Measurements from ENCODE around the gene GABBR2.

Gene GABBR2

DNA sequence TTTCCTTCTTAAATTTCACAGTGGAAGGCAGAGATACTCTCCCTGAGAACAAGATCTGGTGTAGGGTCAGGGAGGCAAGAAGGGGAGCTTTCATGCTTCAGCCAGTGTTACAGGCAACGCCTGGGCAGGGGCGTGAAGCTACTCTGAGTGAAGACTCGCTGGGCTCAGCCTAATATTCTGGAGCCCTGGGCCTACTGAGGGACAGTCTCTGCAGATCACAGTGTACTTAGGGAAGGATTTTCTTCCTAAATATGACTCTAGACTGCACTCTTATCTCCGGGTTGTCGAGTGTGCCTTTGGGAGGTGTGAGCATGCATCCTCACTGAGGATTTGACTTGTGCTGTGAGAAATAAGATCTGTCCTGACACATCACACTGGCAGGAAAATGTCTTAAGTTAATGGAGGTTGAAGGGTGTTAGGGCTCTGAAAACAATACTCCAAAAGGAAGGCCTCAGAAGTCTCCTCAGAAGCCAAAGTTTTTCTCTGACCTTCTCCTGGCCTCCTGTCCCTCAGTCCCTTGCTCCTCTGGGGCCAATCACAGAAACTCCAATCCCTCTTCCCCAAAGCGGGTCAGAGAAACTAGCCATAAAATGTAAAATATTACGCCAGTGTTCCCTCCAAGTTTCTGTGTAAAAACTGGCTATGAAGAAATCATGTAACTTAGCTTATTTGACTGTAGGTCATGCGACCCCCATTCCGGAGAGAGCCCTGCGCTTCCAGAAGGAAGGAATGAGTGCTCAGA is 296.5 kb downstream of the GABBR2 start:
- Histone ChIP-seq H3K27ac (ENCODE audit: low read depth, low read length) (no peak overlapping the region), H3K27me3 (ENCODE audit: insufficient read depth, low read length) (no peaks in the 10 kb centered on the region), H3K4me3 (ENCODE audit: low read length) (no peak overlapping the region), H3K36me3 (ENCODE audit: insufficient read depth, low read length) (no peaks in the 10 kb centered on the region), H3K9ac (ENCODE audit: low read depth, low read length) (no peak overlapping the region), H3K9me3 (ENCODE audit: insufficient read depth, low read depth, low read length) (no peaks in the 10 kb centered on the region), H3K4me1 (ENCODE audit: insufficient read depth, low read length) (peaks cover 26% of the 10 kb centered on the region)
- WGBS, result 93% methylated on average over 10 of the region's 10 CpGs

DNA sequence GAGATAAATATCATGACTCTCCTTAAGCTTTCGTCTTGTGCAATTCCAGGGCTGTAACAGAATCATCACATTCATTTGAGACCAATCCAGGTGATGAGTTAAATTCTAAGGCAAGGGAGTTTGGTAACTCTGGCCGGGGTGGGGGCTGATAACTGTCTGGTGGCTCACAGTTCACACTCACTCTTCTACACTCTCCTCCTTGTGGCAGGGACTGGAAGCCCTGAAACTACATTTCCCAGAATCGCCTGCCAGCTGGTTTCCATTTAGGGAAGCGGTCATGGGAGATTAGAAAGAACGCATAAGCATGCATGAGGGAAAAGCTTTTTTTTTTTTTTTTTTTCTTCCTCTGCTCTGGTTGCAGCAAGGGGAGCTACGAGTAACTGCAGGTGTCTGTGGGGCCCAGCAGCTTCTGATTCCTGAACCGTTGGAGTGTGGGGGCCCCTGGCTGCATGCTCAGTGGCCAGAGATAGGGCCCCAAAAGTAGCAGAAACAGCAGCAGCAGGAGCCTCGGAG is 298.5 kb downstream of the GABBR2 start:
- Histone ChIP-seq H3K4me1 (ENCODE audit: insufficient read depth, low read length) (peaks cover 29% of the 10 kb centered on the region), H3K9ac (ENCODE audit: low read depth, low read length) (no peak overlapping the region), H3K4me3 (ENCODE audit: low read length) (no peak overlapping the region), H3K27ac (ENCODE audit: low read depth, low read length) (no peak overlapping the region), H3K27me3 (ENCODE audit: insufficient read depth, low read length) (no peaks in the 10 kb centered on the region), H3K36me3 (ENCODE audit: insufficient read depth, low read length) (no peaks in the 10 kb centered on the region), H3K9me3 (ENCODE audit: insufficient read depth, low read depth, low read length) (no peaks in the 10 kb centered on the region)
- WGBS, result 49% methylated on average over 8 of the region's 8 CpGs

DNA sequence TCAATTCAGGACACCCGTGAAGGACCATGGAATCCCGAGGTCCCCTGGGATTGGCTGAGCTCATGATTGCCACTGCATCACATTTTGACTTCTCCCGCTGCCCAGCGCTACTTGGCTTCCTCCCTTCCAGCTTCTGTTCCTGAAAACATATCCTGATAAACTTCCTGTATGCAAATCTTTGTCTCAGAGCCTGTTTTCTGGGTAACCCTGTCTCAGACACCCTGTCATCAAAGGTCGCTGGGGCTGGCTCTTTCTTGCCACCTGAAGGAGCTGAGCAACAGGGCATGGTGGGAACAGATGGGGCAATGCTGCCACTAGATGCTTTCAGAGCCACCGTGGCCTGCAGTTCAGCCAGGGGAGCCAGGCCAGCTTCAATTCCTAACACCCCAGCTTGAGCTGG is 299.0 kb downstream of the GABBR2 start:
- Histone ChIP-seq H3K4me3 (ENCODE audit: low read length) (no peak overlapping the region), H3K9ac (ENCODE audit: low read depth, low read length) (no peak overlapping the region), H3K27me3 (ENCODE audit: insufficient read depth, low read length) (no peaks in the 10 kb centered on the region), H3K9me3 (ENCODE audit: insufficient read depth, low read depth, low read length) (no peaks in the 10 kb centered on the region), H3K36me3 (ENCODE audit: insufficient read depth, low read length) (no peaks in the 10 kb centered on the region), H3K4me1 (ENCODE audit: insufficient read depth, low read length) (peaks cover 29% of the 10 kb centered on the region), H3K27ac (ENCODE audit: low read depth, low read length) (no peak overlapping the region)
- WGBS, result 89% methylated on average over 6 of the region's 6 CpGs

DNA sequence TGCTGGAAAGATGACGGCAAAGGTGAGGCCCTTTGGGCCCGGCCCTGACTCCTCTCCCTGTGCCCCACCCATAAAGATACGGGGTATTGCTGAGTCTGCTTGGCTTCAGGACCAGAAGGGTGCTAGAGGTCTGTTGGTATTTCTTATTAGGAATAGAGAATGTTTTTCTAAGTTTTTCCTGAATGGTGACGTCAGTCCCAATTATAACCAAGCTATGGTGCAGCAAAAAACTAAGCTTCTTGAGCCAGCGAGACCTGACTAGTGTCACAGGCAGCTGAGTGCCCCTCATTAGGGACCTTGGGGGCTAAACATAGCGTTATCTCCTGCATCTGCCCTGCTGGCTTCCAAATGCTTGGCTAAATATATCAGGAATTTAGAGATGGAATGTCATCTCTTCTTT is 302.3 kb downstream of the GABBR2 start:
- no peaks in the 10 kb centered on the region for H3K27me3 ChIP-seq (ENCODE audit: insufficient read depth, low read length)
- WGBS, result 91% methylated on average over 6 of the region's 6 CpGs
- no peak overlapping the region for H3K4me3 ChIP-seq (ENCODE audit: low read length)

DNA sequence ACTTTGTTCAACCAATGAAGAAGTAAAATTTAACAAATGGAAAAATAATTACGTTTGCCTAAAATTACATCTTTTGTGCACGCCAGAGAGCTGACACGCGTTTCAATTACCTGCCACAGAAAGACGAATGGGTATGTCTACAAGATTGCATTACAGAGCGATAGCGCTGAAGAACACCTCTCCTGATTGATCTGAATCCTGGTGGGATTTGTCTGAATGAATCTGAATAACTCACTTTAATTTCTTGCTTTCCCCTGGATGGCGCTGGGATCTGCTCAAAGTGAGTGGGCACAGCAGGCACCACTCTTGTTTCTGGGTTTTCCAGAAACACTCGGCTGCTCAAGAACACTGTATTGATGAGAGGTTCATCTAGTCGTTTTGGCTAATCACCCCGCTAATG is 304.5 kb downstream of the GABBR2 start:
- WGBS, result 95% methylated on average over 11 of the region's 11 CpGs
- H3K4me1 ChIP-seq (ENCODE audit: insufficient read depth, low read length), result peaks cover 7% of the 10 kb centered on the region
- no peaks in the 10 kb centered on the region for H3K27me3 ChIP-seq (ENCODE audit: insufficient read depth, low read length)
- H3K9ac ChIP-seq (ENCODE audit: low read depth, low read length), result no peak overlapping the region
- no peaks in the 10 kb centered on the region for H3K36me3 ChIP-seq (ENCODE audit: insufficient read depth, low read length)
- no peak overlapping the region for H3K27ac ChIP-seq (ENCODE audit: low read depth, low read length)
- H3K9me3 ChIP-seq (ENCODE audit: insufficient read depth, low read depth, low read length), result no peaks in the 10 kb centered on the region
- no peak overlapping the region for H3K4me3 ChIP-seq (ENCODE audit: low read length)

More for the DNA sequence above, 302.3 kb downstream of the GABBR2 start:
- no peaks in the 10 kb centered on the region for H3K36me3 ChIP-seq (ENCODE audit: insufficient read depth, low read length)
- no peak overlapping the region for H3K9ac ChIP-seq (ENCODE audit: low read depth, low read length)
- H3K4me1 ChIP-seq (ENCODE audit: insufficient read depth, low read length), result peaks cover 18% of the 10 kb centered on the region
- no peak overlapping the region for H3K27ac ChIP-seq (ENCODE audit: low read depth, low read length)
- H3K9me3 ChIP-seq (ENCODE audit: insufficient read depth, low read depth, low read length), result no peaks in the 10 kb centered on the region

DNA sequence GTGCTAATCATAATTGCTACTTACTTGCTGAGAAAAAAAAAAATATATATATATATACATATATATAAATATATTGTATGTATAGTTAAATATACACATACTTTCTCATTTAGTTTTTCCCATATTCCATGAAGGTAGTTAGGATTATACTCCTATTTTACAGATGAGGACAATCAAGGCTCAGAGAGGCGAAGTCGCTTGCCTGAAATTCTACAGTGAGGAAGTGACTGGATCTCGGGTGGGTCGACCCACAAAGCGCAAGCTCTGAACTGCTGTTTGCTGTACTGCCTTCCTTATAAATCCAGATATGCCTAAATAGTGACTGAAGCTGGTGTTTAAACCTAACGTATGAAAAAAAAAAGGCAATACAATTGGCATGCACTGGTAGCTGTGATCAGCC is 305.0 kb downstream of the GABBR2 start:
- peaks cover 7% of the 10 kb centered on the region for H3K4me1 ChIP-seq (ENCODE audit: insufficient read depth, low read length)
- no peak overlapping the region for H3K9ac ChIP-seq (ENCODE audit: low read depth, low read length)
- no peak overlapping the region for H3K27ac ChIP-seq (ENCODE audit: low read depth, low read length)
- no peaks in the 10 kb centered on the region for H3K27me3 ChIP-seq (ENCODE audit: insufficient read depth, low read length)
- no peak overlapping the region for H3K4me3 ChIP-seq (ENCODE audit: low read length)
- H3K36me3 ChIP-seq (ENCODE audit: insufficient read depth, low read length), result no peaks in the 10 kb centered on the region
- WGBS, result 96% methylated on average over 5 of the region's 6 CpGs
- H3K9me3 ChIP-seq (ENCODE audit: insufficient read depth, low read depth, low read length), result no peaks in the 10 kb centered on the region

DNA sequence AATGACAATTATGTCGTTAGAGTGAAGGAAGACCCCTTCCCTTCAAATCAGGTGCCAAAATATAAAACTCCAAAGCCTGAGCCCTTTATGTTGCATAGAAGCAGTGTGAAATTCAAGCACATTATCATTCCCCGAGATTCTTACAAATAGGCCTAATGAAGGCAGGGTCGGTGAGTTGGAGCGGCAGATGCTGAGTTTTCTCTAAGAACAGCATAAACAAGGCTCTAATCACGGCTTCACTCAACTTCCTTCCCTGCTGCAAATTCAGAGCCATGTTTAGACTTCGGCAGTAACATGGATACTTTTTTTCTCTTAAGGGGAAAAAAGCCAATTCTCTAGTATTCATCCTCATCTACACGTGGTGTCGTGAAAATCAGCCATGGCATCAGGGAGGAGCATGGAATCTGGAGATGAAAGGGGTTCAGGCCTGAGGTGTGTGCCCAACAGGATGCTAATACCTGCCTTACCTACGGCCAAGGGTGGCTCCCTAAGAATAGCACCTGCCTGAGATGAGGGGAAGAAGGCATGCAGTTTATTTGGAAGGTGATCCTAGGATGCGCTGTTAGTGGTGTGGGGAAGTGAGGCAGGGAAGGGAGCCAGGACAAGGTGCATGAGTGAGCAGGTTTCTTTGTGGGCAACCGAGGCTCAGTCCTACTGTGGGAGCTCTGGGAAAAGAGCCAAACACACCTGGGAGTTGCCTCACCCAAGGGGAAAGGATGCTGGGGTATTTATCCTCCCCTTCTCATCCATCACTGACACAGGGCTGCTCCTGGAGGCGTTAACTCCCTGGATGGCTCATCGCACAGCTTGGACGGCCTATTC is 306.5 kb downstream of the GABBR2 start:
- Histone ChIP-seq H3K27me3 (ENCODE audit: insufficient read depth, low read length) (no peaks in the 10 kb centered on the region), H3K27ac (ENCODE audit: low read depth, low read length) (no peak overlapping the region), H3K9me3 (ENCODE audit: insufficient read depth, low read depth, low read length) (no peaks in the 10 kb centered on the region), H3K9ac (ENCODE audit: low read depth, low read length) (no peak overlapping the region), H3K4me3 (ENCODE audit: low read length) (no peak overlapping the region), H3K4me1 (ENCODE audit: insufficient read depth, low read length) (peaks cover 6% of the 10 kb centered on the region), H3K36me3 (ENCODE audit: insufficient read depth, low read length) (no peaks in the 10 kb centered on the region)
- 83% methylated on average over 14 of the region's 14 CpGs for WGBS

DNA sequence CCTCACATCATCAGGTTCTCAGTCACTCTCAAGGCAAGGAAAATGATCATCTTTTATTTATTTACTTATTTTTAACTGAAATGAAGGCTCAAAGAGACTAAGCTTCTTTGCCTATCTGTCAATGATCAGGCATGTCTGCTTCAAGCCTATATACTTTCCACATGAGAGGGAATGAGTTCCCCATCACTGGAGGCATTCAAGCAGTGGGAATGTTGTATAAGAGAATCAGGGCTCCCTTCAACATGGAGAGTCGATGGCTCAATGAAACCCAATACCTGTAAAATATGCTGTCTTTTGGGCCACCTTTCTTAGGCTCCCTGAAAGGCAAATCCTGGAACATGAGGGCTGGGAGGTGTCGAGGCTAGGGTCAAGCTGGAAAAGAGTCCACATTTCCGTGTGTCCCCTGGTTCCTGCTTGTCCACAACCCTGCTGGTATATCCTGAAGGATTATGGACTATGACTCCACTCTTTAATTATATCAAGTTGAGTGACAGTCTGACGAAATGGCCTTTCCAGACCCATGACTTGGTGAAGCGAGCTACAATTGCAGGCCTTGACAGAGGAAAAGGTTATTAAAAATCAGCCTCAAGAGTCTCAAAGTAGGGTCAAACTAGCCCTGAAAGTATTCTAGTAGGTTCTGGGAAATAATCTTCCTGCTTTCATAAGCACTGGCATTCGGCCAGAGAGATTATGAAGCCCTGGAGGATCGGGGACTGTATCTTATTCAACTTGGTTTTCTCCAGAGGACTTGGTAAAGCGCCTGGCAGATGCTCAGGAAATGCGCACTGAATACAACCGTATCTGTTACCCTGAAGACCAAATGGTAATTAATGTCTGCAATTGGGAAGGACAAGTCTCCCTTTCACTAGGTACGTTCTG is 307.4 kb downstream of the GABBR2 start:
- WGBS, result 88% methylated on average over 11 of the region's 11 CpGs
- H3K9me3 ChIP-seq (ENCODE audit: insufficient read depth, low read depth, low read length), result no peaks in the 10 kb centered on the region
- H3K4me3 ChIP-seq (ENCODE audit: low read length), result no peak overlapping the region
- no peaks in the 10 kb centered on the region; the same call in 1 of the 2 replicates for H3K4me1 ChIP-seq (ENCODE audit: insufficient read depth, low read length)
- H3K27ac ChIP-seq (ENCODE audit: low read depth, low read length), result no peak overlapping the region
- H3K36me3 ChIP-seq (ENCODE audit: insufficient read depth, low read length), result no peaks in the 10 kb centered on the region
- H3K27me3 ChIP-seq (ENCODE audit: insufficient read depth, low read length), result no peaks in the 10 kb centered on the region
- no peak overlapping the region for H3K9ac ChIP-seq (ENCODE audit: low read depth, low read length)

DNA sequence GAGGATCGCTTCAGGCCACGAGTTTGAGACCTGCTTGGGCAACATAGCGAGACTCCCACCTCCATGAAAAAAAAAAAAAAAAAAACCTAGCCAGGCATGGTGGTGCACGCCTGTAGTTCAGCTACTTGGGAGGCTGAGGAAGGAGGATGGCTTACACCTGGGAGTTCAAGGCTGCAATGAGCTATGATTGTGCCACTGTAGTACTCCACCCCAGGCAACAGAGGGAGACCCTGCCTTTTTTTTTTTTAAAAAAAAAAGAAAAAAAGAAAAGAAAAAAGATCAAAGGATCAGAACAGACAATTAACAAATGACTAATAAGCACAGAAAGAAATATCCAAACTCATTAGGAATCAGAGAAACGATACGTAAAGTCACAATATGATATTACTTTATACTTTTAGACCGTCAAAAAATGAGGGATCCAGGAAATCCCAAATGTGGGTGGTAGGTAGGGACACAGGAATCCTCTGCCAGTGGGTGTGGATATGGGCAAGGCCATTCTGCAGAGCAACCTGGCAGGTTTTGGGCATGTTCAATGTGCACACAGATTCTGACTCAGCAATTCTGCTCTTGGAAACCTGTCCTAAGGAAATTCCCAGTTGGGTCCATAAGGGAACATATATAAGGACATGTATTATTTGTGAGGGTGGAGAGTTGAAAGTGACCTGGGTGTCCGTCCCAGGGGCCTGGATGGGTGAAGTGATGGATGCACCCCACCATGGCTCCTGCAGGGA is 308.6 kb downstream of the GABBR2 start:
- Histone ChIP-seq H3K9ac (ENCODE audit: low read depth, low read length) (no peak overlapping the region), H3K9me3 (ENCODE audit: insufficient read depth, low read depth, low read length) (no peaks in the 10 kb centered on the region)

DNA sequence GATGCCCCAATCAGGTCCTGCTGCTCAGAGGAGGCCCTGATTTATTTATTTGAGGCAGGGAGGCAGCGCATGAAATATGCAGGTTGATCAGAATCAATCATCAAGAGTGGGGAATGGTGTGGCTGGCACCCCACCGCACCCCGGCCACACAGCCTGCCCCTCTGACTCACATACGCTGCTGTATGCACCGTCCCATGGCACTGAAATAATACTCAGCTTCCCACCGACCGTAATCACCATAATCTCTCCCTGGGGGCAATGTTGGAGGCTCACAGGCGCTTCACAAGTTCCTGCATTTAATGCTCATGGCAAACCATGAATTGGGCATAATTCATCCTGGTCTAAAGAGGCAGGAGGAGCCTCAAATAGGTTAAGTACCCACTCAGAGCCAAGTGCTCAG is 312.1 kb downstream of the GABBR2 start:
- no peaks in the 10 kb centered on the region for H3K27me3 ChIP-seq (ENCODE audit: insufficient read depth, low read length)
- no peak overlapping the region for H3K4me3 ChIP-seq (ENCODE audit: low read length)
- no peaks in the 10 kb centered on the region for H3K36me3 ChIP-seq (ENCODE audit: insufficient read depth, low read length)
- H3K27ac ChIP-seq (ENCODE audit: low read depth, low read length), result no peak overlapping the region
- peaks cover 4% of the 10 kb centered on the region; the same call in 1 of the 2 replicates for H3K4me1 ChIP-seq (ENCODE audit: insufficient read depth, low read length)
- H3K9me3 ChIP-seq (ENCODE audit: insufficient read depth, low read depth, low read length), result no peaks in the 10 kb centered on the region
- 84% methylated on average over 8 of the region's 8 CpGs for WGBS
- no peak overlapping the region for H3K9ac ChIP-seq (ENCODE audit: low read depth, low read length)

More for the DNA sequence above, 308.6 kb downstream of the GABBR2 start:
- H3K4me1 ChIP-seq (ENCODE audit: insufficient read depth, low read length), result peaks cover 4% of the 10 kb centered on the region; the same call in 1 of the 2 replicates
- no peaks in the 10 kb centered on the region for H3K36me3 ChIP-seq (ENCODE audit: insufficient read depth, low read length)
- WGBS, result 97% methylated on average over 7 of the region's 8 CpGs
- H3K4me3 ChIP-seq (ENCODE audit: low read length), result no peak overlapping the region
- H3K27ac ChIP-seq (ENCODE audit: low read depth, low read length), result no peak overlapping the region
- no peaks in the 10 kb centered on the region for H3K27me3 ChIP-seq (ENCODE audit: insufficient read depth, low read length)

All from HUES64 (cell line).